CD4-positive, alpha-beta T cell treated with Interleukin-15 for 4 hours (primary cell): Measurements from ENCODE around the gene HUNK.
"Not testable (repeated sequence)": the region's sequence is repeated elsewhere in the genome, so short reads cannot be mapped to it uniquely, and the experiment has no call there.

Source experiments
- DNase-seq: peaks from one replicate; pipeline ENCODE4 v3.0.0-alpha.2; 2020; ENCODE audit warnings: low spot score

The HUNK gene

DNA sequence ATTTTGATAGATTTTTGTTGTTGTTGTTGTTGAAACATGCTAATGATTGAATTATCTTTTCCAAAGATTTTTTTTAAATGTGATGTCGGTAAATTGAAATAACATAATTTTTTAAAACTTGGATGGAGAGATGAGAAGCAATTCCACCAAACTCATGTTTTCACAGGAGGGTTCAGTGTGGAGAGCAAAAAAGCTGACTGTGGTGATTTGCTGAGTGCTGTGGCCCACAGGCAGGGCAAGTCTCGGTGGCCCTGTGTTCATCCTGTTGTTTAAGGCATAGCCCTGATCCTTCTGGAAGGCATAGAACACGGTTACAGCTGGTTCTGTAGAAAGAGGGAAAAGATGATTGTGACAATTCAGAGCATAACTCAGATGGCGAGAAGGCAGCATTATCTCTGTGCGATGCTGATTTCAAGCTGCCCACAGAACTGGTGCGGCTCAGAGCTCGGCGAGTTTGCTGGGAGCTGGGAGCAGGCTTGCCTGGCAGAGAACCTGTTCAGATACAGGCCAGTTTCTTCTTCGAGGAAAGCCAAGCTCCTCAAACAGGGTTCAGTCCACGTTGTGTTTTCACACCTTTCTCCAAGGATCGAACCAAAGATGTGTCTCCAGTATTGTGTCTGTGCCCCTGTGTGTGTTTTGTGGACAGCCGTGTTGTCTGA, 127.1 kb downstream of the HUNK start:
- no peak for DNase-seq

DNA sequence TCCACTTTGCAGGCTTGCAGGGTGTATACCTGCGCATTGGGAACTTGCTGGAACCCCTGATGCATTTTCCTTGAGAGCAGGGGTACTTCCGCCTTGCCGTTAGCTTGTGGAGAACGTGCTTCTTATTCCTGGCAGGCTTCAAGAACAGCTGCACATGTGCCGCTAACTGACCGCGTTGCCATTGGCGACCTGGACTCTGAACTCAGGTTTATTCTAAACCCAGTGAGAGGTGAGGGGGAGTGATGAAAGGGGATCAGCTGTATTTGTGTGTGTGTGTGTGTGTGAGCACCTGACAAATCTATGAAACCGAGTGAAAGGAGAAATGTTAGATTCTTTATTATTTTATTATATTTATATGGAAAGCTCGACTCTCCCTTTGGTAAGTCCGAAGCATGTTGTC, 128.6 kb downstream of the HUNK start:
- no peak for DNase-seq

DNA sequence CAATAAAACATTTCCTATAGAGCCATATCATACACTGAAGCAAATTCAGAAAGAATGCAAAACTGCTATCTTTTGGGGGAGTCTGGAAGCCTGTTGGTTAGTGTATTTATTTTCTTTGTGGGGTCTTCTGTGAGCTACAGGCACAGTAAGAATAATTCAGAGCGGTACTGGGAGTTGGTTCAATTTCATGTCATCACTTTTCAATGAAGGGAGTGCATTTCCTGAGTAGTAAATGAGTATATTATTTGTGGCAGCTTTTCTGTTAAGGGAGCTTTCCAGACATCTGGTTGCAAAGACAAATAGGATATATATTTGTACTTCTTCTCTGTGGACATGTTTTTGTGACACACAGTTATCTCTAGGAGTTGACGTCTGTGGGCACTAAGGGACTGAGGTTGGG, 130.6 kb downstream of the HUNK start:
- DNase-seq, result no peak

- DNase-seq, result no peak
Observed at GRCh38 chr21:32004291-32004690, 131.5 kb downstream of the HUNK start.

- no peak for DNase-seq
Observed at GRCh38 chr21:32007456-32007855, 134.6 kb downstream of the HUNK start.

- no peak for DNase-seq
Observed at GRCh38 chr21:32008714-32009113, 135.9 kb downstream of the HUNK start.

DNA sequence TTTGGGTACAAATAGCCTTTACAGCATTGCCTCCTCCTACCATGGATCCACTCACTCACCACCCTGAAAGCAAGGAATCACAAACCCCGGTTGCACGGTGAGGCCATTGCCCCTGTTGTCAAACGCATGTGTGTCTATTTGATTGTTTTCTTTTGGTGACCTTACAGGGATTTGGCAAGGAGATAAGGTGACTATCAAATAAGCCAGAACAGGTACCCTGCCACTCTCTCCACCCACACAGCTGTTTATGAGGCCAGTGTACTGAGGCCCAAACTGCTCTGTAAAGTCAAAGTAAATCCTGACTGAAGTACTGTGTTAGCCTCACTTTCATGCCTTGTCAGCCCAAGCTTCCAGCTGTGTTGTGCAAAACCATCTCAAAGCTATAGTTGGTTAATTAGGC, 136.4 kb downstream of the HUNK start:
- no peak for DNase-seq

DNA sequence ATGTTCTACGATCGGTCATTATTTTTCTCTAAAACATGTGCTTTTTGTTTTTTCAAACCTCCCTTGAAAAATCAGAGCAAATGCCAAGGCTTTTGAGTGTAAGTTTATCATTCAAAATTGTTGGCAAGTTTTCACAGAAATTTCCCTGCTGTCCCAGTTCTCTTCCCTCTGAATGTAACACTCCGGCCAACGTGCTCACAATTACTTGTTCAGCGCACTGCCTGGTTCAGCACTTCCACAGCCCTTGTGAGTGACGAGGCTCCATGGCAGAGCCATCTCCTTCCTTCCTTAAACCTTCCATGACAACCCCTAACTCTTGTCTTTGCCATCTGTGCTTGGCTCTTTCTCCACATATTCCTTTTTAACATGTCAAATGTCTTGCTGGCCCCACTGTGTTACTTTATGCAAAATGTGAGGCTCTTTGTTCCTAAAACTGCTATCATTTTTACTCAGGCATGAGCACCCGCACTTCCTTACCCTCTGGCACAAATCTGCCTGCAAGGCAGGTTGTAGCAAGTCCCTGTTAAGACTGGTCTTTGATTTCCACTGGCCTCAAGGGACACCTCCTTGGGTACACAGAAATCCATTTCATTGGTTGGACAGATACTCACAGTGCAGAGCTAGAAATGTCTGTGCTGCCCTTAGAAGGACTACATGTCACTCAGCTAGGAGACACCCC, 142.8 kb downstream of the HUNK start:
- no peak for DNase-seq

GRCh38 chr21:32018381-32018780, 145.6 kb downstream of the HUNK start:
- DNase-seq, result no peak

DNA sequence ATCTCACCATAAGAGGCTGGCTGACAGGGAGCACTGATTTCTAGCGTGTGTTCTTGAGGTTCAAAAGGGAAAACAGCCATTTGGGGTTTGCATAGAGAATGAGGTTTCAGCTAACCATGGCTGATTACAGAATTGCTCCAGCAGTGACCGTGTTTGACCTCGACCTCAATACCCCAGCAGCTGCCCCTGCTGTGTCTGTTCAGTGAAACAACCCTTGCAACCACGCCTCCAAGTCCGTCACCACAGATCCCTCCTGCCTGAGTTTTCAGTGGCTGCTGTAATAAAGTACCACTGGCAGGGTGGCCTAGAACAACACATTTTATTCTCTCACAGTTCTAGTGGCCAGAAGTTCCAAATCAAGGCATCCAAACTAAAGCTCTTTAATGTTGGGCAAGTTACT, 147.7 kb downstream of the HUNK start:
- no peak for DNase-seq

DNA sequence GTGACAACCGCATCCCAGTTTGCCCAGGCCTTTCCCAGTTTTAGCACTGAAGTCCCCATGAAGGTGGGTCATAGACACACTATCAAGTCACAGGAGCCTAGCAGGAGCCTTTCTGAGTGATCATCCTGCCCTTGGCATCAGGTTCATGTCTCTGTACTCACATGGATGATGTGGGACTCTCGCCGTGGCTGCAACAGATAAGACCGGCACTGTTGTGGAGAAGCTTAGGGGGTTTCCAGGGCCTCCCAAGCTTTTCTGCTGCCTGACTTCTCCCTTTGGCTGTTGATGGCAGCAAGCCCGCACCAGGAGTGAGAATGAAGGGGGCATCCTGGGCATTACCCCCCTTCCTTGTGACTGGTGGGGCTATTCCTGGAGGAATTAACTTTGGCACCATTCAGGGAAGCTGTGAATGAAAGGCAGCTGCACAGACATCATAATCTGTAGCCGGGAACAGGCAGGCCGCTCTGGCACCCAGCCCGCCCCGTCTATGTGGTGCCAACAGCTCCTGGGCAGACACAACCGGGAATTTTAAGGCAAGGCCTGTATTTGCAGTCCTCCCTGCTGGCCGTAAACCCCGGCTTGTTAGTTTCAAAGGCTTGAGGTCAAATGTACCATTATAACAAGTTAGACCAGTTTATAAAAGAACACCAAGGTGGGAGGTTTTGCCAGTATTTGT, 148.6 kb downstream of the HUNK start:
- DNase-seq, result no peak

GRCh38 chr21:32022146-32022545, 149.3 kb downstream of the HUNK start:
- no peak for DNase-seq

DNA sequence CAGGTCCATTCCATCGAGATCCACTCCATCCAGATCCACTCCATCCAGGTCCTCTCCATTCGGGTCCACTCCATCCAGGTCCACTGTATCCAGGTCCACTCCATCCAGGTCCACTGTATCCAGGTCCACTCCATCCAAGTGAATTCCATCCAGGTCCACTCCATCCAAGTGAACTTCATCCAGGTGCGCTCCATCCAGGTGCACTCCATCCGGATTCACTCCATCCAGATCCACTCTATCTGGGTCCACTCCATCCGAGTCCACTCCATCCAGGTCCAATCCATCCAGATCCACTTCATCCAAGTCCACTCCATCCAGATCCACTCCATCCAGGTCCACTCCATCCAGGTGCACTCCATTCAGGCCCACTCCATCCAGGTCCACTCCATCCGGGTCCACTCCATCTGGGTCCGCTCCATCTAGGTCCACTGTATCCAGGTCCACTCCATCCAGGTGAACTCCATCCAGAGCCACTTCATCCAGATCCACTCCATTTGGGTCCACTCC, 157.4 kb downstream of the HUNK start:
- DNase-seq, result no peak

DNA sequence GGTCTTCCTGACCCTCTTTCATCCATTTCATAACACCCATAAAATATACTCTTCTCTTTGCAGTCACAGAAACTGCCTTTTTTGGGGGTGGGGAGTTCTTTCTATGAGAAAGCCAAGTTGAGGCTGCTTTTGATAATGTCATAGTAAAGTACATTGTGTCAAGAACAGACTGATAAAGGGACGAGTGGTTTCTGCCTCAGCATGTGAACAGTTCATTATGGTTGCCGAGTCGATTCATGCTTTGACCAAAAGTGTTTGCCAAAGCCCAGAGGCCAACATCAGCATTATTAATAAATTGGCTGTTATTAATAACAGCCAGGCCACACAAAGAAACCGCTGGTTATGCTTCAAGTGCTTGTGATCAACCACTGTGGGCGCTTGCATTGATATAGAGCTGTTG, 162.0 kb downstream of the HUNK start:
- no peak for DNase-seq

GRCh38 chr21:32035617-32036016, 162.8 kb downstream of the HUNK start:
- no peak for DNase-seq

- DNase-seq, result no peak
Observed at GRCh38 chr21:32036756-32037155, 163.9 kb downstream of the HUNK start.

DNA sequence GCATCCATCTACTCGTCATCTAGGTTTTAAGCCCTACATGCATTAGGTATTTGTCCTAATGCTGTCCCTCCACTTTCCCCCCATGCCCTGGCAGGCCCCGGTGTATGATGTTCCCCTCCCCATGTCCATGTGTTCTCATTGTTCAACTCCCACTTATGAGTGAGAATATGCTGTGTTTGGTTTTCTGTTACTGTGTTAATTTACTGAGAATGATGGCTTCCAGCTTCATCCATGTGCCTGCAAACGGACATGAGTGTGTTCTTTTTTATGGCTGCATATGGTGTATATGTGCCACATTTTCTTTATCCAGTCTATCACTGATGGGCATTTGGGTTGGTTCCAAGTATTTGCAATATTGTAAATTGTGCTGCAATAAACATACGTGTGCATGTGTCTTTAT, 165.9 kb downstream of the HUNK start:
- DNase-seq, result not testable (repeated sequence)

DNA sequence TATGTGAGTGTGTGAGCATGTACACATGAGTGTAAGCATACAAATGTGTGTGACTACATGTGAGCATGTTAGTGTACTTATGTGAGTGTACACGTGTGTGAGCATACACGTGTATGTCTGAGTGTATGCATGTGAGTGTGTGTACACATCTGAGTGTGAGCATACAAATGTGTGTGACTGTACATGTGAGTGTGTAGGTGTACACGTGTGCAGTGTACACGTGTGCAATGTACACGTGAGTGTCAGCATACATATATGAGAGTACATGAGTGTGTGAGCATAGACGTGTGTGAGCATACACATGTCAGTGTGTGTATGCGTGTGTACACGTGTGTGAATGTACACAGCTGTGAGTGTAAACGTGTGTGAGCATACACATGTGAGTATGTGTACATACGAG, 170.6 kb downstream of the HUNK start:
- DNase-seq, result no peak

GRCh38 chr21:32044205-32045180, 171.7 kb downstream of the HUNK start:
- DNase-seq, result no peak

- no peak for DNase-seq
Observed at GRCh38 chr21:32046191-32046590, 173.4 kb downstream of the HUNK start.

DNA sequence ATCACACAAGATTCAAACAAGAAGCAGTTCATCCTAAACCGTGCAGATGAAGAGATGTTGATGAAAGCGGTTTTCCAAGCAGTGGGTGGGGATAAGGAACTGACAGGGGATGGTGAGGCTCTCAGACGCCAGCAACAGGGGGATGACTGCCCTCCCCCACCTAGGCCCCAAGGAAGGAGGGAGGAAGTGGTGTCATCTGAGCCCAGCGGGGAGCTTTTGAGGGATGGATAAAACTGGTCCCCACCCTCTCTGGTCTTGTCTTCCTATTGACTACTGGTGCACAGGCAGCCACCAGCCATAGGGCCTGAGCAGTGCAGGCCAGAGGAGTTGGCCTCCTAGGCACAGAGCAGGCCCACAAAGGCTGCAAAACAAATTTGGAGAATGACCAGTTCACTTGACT, 175.5 kb downstream of the HUNK start:
- no peak for DNase-seq
